HG03354 (cell line): ENCODE data around the gene GLB1L3.
"Not testable (repeated sequence)": the region's sequence is repeated elsewhere in the genome, so short reads cannot be mapped to it uniquely, and the experiment has no call there.

ENCODE experiments used
- ATAC-seq: cut with Tn5 transposase; IDR thresholded peaks from one replicate; pipeline ENCODE4 v1.9.1; 2021; ENCODE audit warnings: mild to moderate bottlenecking; ENCODE audit not compliant: unreplicated experiment, poor library complexity, severe bottlenecking

GLB1L3 gene

DNA sequence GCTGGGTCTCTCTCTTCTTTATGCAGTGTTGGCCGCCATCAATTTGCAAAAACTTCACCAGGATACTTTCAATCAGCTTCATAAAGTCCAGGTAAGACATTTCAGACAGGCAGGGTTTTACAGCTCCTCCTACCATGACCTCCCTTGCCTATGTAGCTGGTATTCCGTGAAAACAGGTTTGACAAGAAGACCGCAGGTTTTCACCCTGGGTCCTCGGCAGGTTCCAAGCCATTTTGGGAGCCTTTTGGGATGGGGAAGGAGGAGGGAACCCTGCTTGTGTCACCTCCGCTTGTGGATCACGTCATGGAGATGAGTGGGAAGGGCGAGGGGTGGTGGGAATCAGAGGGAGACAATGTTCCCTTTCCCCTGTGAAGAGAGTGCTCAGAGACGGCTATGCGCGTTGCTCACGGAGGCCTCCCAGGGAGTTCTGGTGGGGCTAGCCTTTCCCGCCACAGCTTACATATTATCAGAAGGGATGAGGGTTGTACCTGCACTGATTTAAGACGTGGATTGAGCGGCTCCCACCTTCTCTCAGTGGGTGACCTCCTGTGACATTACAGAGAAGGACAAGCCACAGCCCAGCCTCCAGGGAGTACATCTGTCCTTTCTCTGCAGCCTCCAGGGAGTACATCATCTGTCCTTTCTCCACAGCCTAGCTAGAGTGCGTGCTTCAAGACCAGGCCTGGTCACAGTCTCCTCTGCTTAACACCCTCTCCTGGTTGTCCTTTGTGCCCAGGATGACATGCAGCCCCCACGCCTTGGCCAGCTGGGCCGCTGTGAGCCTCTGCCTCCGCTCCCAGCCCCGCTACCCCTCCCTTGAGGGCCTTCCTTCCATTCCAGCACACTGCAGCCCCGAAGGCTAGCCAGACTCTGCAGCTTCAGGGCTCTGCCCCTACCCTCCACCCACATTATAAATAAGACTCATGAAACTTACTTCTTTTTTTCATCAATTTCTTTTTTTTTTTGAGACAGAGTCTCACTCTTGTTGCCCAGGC lies 17.2 kb downstream of the GLB1L3 start:
- ATAC-seq: no peak

DNA sequence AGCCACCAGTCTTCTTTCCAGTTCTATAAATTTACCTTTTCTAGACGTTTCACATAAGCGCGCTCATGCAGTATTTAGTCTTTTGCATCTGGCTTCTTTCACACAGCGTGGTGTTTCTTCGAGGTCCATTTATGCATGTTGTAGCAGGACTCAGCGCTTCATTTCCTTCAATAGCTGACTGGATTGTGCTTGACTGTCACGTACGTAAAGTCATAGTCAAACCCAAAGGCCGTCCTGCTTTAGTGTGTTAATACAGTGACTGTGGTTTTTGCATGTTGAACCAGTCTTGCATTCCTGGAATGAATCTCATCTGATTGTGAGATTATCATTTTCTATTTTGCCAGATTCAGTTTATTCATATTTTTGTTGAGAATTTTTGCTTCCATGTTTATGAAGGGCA lies 18.5 kb downstream of the GLB1L3 start:
- ATAC-seq: no peak

DNA sequence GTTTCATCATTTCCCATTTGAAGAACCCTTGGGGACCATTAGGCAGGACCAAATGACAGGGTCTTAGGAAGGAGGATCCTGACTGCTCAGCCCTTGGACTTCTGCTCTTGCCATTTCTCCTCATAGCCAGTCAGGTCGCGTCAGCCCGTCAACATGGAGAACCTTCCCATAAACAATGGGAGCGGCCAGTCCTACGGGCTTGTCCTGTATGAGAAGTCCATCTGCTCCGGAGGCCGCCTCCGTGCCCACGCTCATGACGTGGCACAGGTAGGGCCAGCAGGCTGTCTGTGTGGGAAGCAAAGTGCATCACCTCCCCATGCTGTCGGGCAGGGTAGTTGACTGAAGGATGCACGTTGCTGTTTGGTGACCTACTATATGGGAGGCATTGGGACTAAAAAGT lies 36.0 kb downstream of the GLB1L3 start:
- ATAC-seq: no peak

GRCh38 chr11:134312807-134313206 lies 36.6 kb downstream of the GLB1L3 start:
- no peak for ATAC-seq

DNA sequence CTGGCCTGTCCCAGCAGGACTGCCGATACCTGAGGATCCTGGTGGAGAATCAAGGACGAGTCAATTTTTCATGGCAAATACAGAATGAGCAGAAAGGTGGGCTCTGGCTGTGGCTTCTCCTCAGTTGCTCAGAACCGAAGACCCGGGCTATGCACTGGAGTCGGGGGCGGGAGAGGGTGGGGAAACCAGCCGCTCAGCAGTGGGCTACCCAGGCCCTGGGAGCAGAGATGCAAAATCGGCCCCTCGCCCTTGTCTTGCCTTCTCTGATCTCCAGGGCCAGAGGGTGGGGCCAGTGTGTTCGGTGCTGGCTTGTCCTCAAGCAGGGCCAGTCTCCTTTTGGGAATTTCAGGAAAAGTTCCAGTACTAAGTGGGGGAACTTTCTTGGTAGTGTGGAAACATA lies 37.2 kb downstream of the GLB1L3 start:
- ATAC-seq: no peak

GRCh38 chr11:134313821-134314607 lies 37.8 kb downstream of the GLB1L3 start:
- ATAC-seq: no peak

GRCh38 chr11:134317103-134317502 lies 40.9 kb downstream of the GLB1L3 start:
- no peak for ATAC-seq

DNA sequence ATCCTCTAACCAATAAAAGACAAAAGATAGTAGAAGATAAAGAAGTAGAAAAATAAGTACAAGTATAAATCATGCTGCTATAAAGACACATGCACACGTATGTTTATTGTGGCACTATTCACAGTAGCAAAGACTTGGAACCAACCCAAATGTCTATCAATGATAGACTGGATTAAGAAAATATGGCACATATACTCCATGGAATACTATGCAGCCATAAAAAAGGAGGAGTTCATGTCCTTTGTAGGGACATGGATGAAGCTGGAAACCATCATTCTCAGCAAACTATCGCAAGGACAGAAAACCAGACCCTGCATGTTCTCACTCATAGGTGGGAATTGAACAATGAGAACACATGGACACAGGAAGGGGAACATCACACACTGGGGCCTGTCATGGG lies 45.2 kb downstream of the GLB1L3 start:
- ATAC-seq: not testable (repeated sequence)

DNA sequence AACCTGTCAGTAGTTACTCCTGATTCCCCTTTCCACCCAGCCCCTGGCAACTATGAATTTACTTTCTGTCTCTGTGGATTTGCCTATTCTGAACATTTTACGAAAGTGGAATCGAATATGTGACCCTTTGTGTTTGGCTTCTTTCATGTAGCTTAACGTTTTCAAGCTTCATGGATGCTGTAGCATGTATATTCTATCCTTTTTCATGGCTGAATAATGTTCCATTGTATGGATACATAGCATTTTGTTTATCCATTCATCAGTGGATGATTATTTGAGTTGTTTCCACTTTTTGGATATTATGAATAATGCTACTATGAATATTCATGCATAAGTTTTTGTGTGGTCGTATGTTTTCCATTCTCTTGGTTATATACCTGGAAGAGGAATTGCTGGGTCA lies 46.4 kb downstream of the GLB1L3 start:
- ATAC-seq: no peak

DNA sequence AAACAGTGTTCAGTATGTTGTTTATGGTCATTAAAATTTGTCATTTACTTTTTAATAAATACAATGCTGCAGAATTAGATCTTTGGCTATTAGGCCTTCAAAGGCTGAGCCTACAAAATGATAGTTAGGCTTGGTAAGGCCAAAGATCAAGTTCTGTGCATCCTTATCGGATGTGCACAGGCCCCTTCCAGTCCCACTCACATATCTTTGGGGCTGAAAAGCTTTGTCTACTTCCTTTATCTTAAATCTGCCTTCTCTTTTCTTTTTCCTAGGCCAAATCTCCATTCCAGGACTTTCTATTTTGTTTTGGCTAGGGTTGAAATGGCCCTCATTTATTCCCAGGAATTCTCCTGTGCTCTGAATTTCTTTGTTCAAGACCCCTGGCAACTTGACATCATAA lies 52.3 kb downstream of the GLB1L3 start:
- no peak for ATAC-seq

DNA sequence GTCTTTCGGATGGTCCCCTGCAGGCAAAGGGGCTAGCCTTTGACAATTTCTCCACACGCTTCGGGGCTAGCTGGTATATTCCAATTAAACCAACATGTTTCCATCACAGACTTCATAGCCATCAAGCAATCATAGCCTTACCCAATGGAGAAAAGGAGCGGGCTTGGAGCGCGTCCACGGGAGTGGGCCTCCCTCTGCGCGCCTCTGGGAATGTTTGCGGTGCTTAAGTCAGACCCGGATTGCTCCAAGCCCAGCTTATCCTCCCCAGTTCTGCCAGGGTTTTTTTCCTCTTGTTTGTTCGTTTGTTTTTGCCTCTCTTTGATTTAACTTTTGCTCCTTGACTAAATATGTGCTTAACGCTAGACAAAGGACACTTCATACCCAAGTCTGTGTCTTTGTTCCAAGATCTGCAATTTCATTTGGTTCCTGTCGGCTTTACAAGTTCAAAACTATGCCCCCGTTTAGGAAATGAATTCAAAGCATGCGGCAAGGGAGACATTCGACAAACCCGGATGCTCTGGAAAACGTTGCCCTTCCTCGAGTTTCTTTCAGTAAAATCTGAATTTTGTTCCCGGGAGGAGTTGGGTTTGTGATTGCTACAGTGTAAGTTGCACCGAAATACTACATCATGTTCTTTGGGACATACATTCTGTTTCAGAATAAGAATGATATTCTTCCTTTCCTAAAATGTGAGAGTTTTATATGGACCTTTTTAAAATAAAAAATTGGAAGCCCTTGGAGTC lies 54.6 kb downstream of the GLB1L3 start:
- no peak for ATAC-seq

DNA sequence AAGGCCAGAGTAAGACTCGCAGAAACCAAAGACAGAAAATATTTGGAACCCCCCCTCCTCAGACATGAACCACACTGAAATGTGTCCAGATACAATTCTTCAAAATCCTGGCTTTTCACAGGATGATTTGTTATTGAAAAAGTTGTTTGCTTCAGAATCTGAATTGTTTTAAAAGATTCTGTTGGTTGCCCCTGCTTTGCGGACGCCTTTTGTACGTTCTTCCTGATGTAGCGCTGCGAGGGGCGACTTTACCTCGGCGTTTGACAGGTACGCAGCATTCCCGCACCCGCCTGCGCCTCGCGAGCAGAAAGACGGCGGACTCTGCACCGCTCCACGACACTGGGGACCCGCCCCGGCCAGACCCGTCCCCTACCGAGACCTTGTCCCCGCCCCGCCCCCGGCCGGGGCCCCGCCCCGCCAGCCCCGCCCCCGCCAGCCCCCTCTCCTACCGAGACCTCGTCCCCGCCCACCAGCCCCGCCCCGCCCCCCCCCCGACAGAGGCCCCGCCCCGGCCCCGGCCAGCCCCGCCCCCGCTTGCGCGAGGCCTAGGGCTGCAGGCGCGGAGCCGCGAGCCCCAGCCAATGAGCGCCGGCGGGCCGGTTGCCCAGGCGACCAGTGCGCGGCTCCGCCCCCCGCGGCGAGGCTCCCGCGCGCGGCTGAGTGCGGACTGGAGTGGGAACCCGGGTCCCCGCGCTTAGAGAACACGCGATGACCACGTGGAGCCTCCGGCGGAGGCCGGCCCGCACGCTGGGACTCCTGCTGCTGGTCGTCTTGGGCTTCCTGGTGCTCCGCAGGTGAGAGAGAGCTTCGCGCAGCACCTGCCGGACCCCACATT lies 55.4 kb downstream of the GLB1L3 start, which contains the start of gene GLB1L2:
Gene GLB1L2 (plus strand): TSS at position 635 of the 835 bp plus-strand sequence. CDS start 74 bp downstream, at position 709.
- ATAC-seq: peak; percentile 88

- peak; percentile 31 for ATAC-seq
These were observed 56.0 kb downstream of the GLB1L3 start for GRCh38 chr11:134332189-134332631.

GRCh38 chr11:134332782-134333181 lies 56.6 kb downstream of the GLB1L3 start:
- ATAC-seq: no peak

GRCh38 chr11:134333312-134333711 lies 57.1 kb downstream of the GLB1L3 start:
- ATAC-seq: no peak

- ATAC-seq: no peak
These were observed 57.8 kb downstream of the GLB1L3 start for GRCh38 chr11:134333946-134334345.

DNA sequence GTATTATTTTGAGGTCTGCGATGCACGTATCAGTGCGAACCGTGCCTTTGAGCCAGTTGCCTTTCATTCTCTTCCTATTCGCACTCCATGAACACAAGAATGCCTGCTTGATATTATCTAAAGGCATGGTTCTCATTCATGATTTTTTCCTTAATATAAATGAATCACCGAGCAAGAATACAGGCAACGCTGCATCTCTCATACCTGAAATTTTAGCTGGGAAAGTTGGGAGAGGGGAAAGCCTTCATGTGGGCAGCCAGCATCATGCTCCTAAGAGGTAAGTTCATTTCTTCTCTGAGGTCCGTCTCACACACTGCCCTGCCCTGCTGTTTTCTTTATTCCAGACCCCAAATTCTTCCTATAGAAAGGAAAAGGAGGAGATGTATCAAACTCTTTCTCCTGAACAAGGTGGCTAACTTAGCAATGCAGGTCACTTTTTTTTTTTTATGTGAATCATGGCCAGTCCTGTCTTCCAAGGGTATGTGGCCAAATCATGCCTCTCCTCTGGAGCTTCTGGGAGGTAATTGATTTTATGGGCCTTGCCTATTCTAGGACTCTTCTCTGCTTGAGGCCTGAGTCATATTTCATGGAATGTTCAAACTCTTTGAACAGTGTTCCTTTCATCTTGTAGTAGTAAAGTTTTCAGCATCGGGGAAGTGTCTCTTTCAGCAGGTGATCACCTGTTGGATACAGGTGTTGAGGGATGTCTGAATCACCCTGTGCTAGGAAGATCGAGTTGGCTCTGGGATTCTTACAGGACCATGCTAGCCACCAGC lies 58.8 kb downstream of the GLB1L3 start:
- ATAC-seq: no peak

DNA sequence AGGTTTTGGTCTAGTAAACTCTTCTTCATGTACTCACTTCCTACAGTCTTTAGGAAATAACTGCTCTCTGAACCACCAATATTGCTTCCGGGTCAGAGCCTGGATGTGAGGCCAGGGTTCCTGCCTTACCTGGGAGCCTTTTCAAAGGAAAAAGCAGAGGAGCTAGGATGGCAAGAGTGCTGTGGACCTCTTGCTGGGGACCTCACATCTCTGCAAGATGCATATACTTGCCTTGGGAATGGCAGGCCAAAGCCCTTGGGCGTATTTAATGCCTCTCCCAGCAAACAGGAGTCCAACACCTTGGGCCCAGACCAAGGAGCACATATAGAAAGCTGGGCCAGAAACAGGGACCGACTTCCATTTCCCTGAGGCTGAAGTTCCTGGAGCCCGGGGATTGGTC lies 60.9 kb downstream of the GLB1L3 start:
- ATAC-seq: no peak
